ENCODE measurements around the gene TNS1.
"Not testable (repeated sequence)": the region's sequence is repeated elsewhere in the genome, so short reads cannot be mapped to it uniquely, and the experiment has no call there.

TNS1 gene

GRCh38 chr2:217791551-217791950, 211.2 kb downstream of the TNS1 start:
- DNase-seq: no peak

- no peak for DNase-seq
Observed at GRCh38 chr2:217790681-217791392, 212.0 kb downstream of the TNS1 start.

GRCh38 chr2:217790195-217790594, 212.6 kb downstream of the TNS1 start:
- DNase-seq: no peak

- no peak for DNase-seq
Observed at GRCh38 chr2:217789736-217790181, 213.0 kb downstream of the TNS1 start.

GRCh38 chr2:217789003-217789735, 213.6 kb downstream of the TNS1 start:
- peak; percentile 61 to 82 (median 65) for DNase-seq

GRCh38 chr2:217788669-217789002, 214.2 kb downstream of the TNS1 start:
- DNase-seq: no peak

- DNase-seq: no peak
Observed at GRCh38 chr2:217787160-217787877, 215.5 kb downstream of the TNS1 start.

- not testable (repeated sequence) for DNase-seq
Observed at GRCh38 chr2:217786560-217786959, 216.2 kb downstream of the TNS1 start.

GRCh38 chr2:217785544-217786045, 217.2 kb downstream of the TNS1 start:
- DNase-seq: peak; percentile 26 to 77 (median 51)

GRCh38 chr2:217784996-217785543, 217.7 kb downstream of the TNS1 start:
- no peak for DNase-seq

GRCh38 chr2:217783243-217783642, 219.6 kb downstream of the TNS1 start:
- no peak for DNase-seq

GRCh38 chr2:217777906-217778305, 224.9 kb downstream of the TNS1 start:
- no peak for DNase-seq

GRCh38 chr2:217776631-217777030, 226.2 kb downstream of the TNS1 start:
- DNase-seq: no peak

- DNase-seq: no peak
Observed at GRCh38 chr2:217775920-217776503, 226.8 kb downstream of the TNS1 start.

- no peak for DNase-seq
Observed at GRCh38 chr2:217774232-217774631, 228.6 kb downstream of the TNS1 start.

- no peak for DNase-seq
Observed at GRCh38 chr2:217773539-217773938, 229.3 kb downstream of the TNS1 start.

- no peak for DNase-seq
Observed at GRCh38 chr2:217766356-217766755, 236.4 kb downstream of the TNS1 start.

- DNase-seq: no peak
Observed at GRCh38 chr2:217761645-217762277, 241.0 kb downstream of the TNS1 start.

GRCh38 chr2:217759991-217760390, 242.8 kb downstream of the TNS1 start:
- DNase-seq: no peak

GRCh38 chr2:217757108-217757463, 245.7 kb downstream of the TNS1 start:
- no peak for DNase-seq

GRCh38 chr2:217756375-217757107, 246.3 kb downstream of the TNS1 start:
- peak in 2 of 3 experiments; percentile 11 to 21 for DNase-seq
